Natural killer cell (primary cell): ENCODE measurements around the gene GATAD2A. TPM values are rescaled to one million over a fixed set of nuclear protein-coding genes. Genes with fewer than 3 reads are reported as not detected.

Experiments used
- ATAC-seq, 3 donors: fragments of 150-1000 bp in 2 of 3; fragments of 200-7000 bp in 1 of 3; cut with Tn5 transposase; 1 replicate in 1 of 3; 2 replicates in 2 of 3; pipeline ENCODE4 v1.10.0; 2021; ENCODE audit warnings: mild to moderate bottlenecking in 2 of 3, moderate library complexity in 2 of 3
- DNase-seq, 2 donors: peaks; one replicate each; pipeline versions ENCODE4 v3.0.0 to v3.0.0-alpha.2; 2013 to 2021; ENCODE audit warnings: mixed read lengths in 1 of 2
- H3K27ac ChIP-seq: one replicate; pipeline ENCODE4 v1.5.1; 2013; ENCODE audit warnings: mild to moderate bottlenecking, low read length
- H3K27me3 ChIP-seq: one replicate; pipeline ENCODE4 v1.6.1; 2013; ENCODE audit warnings: low read length; ENCODE audit not compliant: control insufficient read depth, insufficient read depth
- H3K36me3 ChIP-seq: one replicate; pipeline ENCODE4 v1.6.1; 2013; ENCODE audit warnings: low read length; ENCODE audit not compliant: control insufficient read depth, insufficient read depth
- H3K4me1 ChIP-seq: one replicate; pipeline ENCODE4 v1.6.1; 2013; ENCODE audit warnings: low read length; ENCODE audit not compliant: control insufficient read depth, insufficient read depth
- H3K4me3 ChIP-seq: one replicate; pipeline ENCODE4 v1.5.1; 2013; ENCODE audit warnings: low read length
- H3K9me3 ChIP-seq: one replicate; pipeline ENCODE4 v1.6.1; 2013; ENCODE audit warnings: low read length; ENCODE audit not compliant: control insufficient read depth, insufficient read depth
- H3K27ac Mint-ChIP-seq, 2 donors: one replicate each; pipeline ENCODE4 v1.8.0; 2022; ENCODE audit warnings: mild to moderate bottlenecking in 2 of 2, mixed read lengths in 2 of 2, moderate library complexity in 1 of 2
- H3K27me3 Mint-ChIP-seq, 2 donors: one replicate each; pipeline ENCODE4 v1.8.0; 2022; ENCODE audit warnings: low read depth in 2 of 2, mixed read lengths in 2 of 2
- H3K36me3 Mint-ChIP-seq: one replicate; pipeline ENCODE4 v1.8.0; 2022; ENCODE audit warnings: mixed read lengths
- H3K4me1 Mint-ChIP-seq, 2 donors: one replicate each; pipeline ENCODE4 v1.8.0; 2022; ENCODE audit warnings: mixed read lengths in 2 of 2
- H3K4me3 Mint-ChIP-seq: one replicate; pipeline ENCODE4 v1.8.0; 2022; ENCODE audit warnings: mild to moderate bottlenecking, moderate library complexity, mixed read lengths
- H3K9me3 Mint-ChIP-seq, 2 donors: one replicate each; pipeline ENCODE4 v1.8.0; 2022; ENCODE audit warnings: mixed read lengths in 2 of 2
- WGBS: methylation state at CpG from one replicate; pipeline ENCODE4 v1.1.7; 2013; ENCODE audit warnings: missing lambda C conversion rate; ENCODE audit not compliant: insufficient coverage; 5-methylcytosine and 5-hydroxymethylcytosine counted together
- intact Hi-C: fragments of 100-400 bp; cut with micrococcal nuclease; formaldehyde crosslinking; loops from one replicate; pipeline ENCODE4 v1.14.2; 2022
- total RNA-seq, 4 donors: library from RNA; stranded (reverse); fragments of 120-200 nt in 1 of 4; gene quantifications; one replicate each; pipeline versions ENCODE4 v1.2.3 to v1.2.4, GENCODE V29; 2013 to 2022
- TF ChIP-seq, protein P1 (sequence below): fragments of 200-600 bp; IDR thresholded peaks from one replicate; pipeline ENCODE4 v1.8.0; 2022; ENCODE audit warnings: antibody characterized with exemption

The GATAD2A gene
- total RNA-seq, 3 donors from 2014 or later (not counting 1 experiment from before 2014, with no cell fraction given), result 209 to 232 (median 230) TPM

GRCh38 chr19:19422156-19422555 lies 16.7 kb downstream of the GATAD2A start:
- TF ChIP-seq, protein P1, sequence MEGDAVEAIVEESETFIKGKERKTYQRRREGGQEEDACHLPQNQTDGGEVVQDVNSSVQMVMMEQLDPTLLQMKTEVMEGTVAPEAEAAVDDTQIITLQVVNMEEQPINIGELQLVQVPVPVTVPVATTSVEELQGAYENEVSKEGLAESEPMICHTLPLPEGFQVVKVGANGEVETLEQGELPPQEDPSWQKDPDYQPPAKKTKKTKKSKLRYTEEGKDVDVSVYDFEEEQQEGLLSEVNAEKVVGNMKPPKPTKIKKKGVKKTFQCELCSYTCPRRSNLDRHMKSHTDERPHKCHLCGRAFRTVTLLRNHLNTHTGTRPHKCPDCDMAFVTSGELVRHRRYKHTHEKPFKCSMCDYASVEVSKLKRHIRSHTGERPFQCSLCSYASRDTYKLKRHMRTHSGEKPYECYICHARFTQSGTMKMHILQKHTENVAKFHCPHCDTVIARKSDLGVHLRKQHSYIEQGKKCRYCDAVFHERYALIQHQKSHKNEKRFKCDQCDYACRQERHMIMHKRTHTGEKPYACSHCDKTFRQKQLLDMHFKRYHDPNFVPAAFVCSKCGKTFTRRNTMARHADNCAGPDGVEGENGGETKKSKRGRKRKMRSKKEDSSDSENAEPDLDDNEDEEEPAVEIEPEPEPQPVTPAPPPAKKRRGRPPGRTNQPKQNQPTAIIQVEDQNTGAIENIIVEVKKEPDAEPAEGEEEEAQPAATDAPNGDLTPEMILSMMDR, result no peak
- Histone ChIP-seq H3K4me3 (no peak overlapping the region), H3K4me1 (peaks cover 91% of the 10 kb centered on the region), H3K36me3 (peaks cover 3% of the 10 kb centered on the region), H3K27me3 (no peaks in the 10 kb centered on the region), H3K9me3 (no peaks in the 10 kb centered on the region), H3K27ac (no peak overlapping the region)
- H3K4me1 Mint-ChIP-seq, result peaks cover 65 to 70% of the 10 kb centered on the region in 2 donors
- no peaks in the 10 kb centered on the region for H3K36me3 Mint-ChIP-seq
- H3K4me3 Mint-ChIP-seq, result peak overlapping the region; percentile 52
- H3K27ac Mint-ChIP-seq, result peak overlapping the region; percentile 88 to 94
- peaks cover 0 to 2% of the 10 kb centered on the region in 2 donors for H3K9me3 Mint-ChIP-seq
- no peaks in the 10 kb centered on the region for H3K27me3 Mint-ChIP-seq
- intact Hi-C loops, result loop anchor here (5.0 kb wide), 1 partner anchor 35 kb away; no protein-coding TSS in a partner anchor
- DNase-seq (no peak), ATAC-seq (no peak)
- 91% methylated on average over 5 of the region's 5 CpGs for WGBS

DNA sequence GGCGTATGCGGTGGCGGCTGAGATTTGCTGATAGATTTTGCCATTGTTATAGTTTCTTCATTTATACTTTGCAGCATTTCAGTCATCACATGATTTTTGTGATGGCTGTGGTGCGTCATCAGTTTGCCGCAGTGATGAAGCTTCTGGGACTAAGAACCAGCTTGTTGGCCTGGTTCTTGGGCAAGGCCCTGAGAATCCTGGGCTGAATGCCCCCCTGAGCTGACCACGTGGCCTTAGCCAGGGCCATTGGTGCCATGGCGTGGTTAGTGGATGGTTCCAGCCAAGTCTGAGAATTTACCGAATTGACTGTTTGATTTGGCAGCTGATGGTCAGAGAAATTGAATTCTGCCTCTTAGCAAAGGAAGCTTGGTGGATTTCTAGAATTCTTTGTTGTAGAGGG lies 17.8 kb downstream of the GATAD2A start:
- Histone ChIP-seq H3K27ac (no peak overlapping the region), H3K9me3 (no peaks in the 10 kb centered on the region), H3K4me3 (no peak overlapping the region), H3K36me3 (no peaks in the 10 kb centered on the region), H3K4me1 (peaks cover 86% of the 10 kb centered on the region), H3K27me3 (no peaks in the 10 kb centered on the region)
- DNase-seq (no peak), ATAC-seq (no peak)
- 91% methylated on average over 8 of the region's 8 CpGs for WGBS
- intact Hi-C loops, result loop anchor here (5.0 kb wide), 1 partner anchor 36 kb away; no protein-coding TSS in a partner anchor
- Mint-ChIP-seq H3K36me3 (no peaks in the 10 kb centered on the region), H3K4me3 (no peak overlapping the region), H3K27me3 (no peaks in the 10 kb centered on the region), H3K9me3 (peaks cover 0 to 2% of the 10 kb centered on the region in 2 donors), H3K27ac (peak overlapping the region; percentile 88 to 94), H3K4me1 (peaks cover 65 to 70% of the 10 kb centered on the region in 2 donors)
- TF ChIP-seq, protein P1, result no peak

DNA sequence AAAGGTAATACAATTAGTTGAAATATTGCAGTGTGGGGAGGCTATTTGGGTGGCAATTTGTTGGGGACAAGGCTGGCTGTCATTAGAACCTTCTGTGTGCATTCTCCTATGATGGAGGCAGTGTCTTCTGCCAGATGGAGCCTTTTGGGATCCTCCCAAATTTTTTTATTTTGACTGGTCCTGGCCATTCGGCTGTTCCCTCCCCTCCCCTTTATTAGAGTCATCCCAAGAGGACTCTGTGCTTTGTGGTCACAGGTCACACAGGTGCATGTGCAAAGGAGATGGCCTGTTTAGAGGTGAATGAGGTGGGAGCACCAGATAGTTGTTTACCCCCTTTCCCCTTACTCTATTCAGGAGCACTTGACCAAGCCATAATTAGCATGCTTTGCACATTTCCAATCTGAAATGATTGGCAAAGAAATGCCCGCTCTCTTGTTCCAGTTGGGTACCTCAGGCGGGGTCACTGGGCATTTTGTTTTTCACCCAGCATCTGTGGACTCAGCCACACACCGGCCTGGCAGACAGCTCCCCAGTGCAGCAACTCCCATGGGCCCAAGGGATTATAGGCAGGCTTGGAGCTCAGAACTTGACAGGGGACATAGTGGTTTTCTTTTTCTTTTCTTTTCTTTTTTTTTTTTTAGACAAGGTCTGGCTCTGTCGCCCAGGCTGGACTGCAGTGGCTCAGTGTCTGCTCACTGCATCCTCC lies 19.8 kb downstream of the GATAD2A start:
- 74% methylated on average over 5 of the region's 5 CpGs for WGBS
- TF ChIP-seq, protein P1, result no peak

More for the DNA sequence above, 19.8 kb downstream of the GATAD2A start:
- H3K4me1 Mint-ChIP-seq, result peaks cover 66 to 79% of the 10 kb centered on the region in 2 donors
- no peaks in the 10 kb centered on the region for H3K9me3 ChIP-seq
- no peaks in the 10 kb centered on the region for H3K27me3 Mint-ChIP-seq
- no peak overlapping the region for H3K27ac ChIP-seq
- ATAC-seq (no peak), DNase-seq (no peak)
- intact Hi-C loops, result no loop called here
- H3K9me3 Mint-ChIP-seq, result peaks cover 0 to 2% of the 10 kb centered on the region in 2 donors
- peak overlapping the region; percentile 52 to 84 for H3K27ac Mint-ChIP-seq
- no peaks in the 10 kb centered on the region for H3K27me3 ChIP-seq
- no peak overlapping the region for H3K4me3 ChIP-seq
- H3K36me3 ChIP-seq, result no peaks in the 10 kb centered on the region
- H3K4me1 ChIP-seq, result peaks cover 86% of the 10 kb centered on the region
- H3K4me3 Mint-ChIP-seq, result no peak overlapping the region
- no peaks in the 10 kb centered on the region for H3K36me3 Mint-ChIP-seq
